Lung (tissue), 12 donors: Measurements from ENCODE around the gene ELK4. TPM values are rescaled to one million over a fixed set of nuclear protein-coding genes. Genes with fewer than 3 reads are reported as not detected.
A peak's percentile ranks its signal among the peaks of the same experiment; 100 is the strongest.

Experiments
- ATAC-seq: fragments of 200-7000 bp; cut with Tn5 transposase; one replicate; pipeline ENCODE4 v1.9.1; 2020; ENCODE audit warnings: moderate number of reproducible peaks; ENCODE audit not compliant: insufficient read depth, low FRiP score
- DNase-seq, 3 donors: peaks; one replicate each; pipeline ENCODE4 v3.0.0-alpha.2; 2013 to 2017
- H3K27ac ChIP-seq, 2 donors: one replicate each; pipeline ENCODE4 v1.5.1; 2013; ENCODE audit warnings: mild to moderate bottlenecking in 2 of 2, moderate library complexity in 2 of 2, control low read depth in 1 of 2, inconsistent platforms in 1 of 2, low read depth in 1 of 2, low read length in 1 of 2
- H3K27me3 ChIP-seq, 3 donors: one replicate each; pipeline ENCODE4 v1.5.1; 2013; ENCODE audit warnings: low read length in 2 of 3; ENCODE audit not compliant: control insufficient read depth in 3 of 3, insufficient read depth in 3 of 3
- H3K36me3 ChIP-seq, 4 donors: one replicate each; pipeline ENCODE4 v1.5.1; 2013; ENCODE audit warnings: low read length in 4 of 4, mild to moderate bottlenecking in 1 of 4, moderate library complexity in 1 of 4; ENCODE audit not compliant: control insufficient read depth in 4 of 4, insufficient read depth in 4 of 4
- H3K4me1 ChIP-seq, 5 donors: one replicate each; pipeline ENCODE4 v1.5.1; 2013; ENCODE audit warnings: low read length in 5 of 5, mild to moderate bottlenecking in 2 of 5, moderate library complexity in 1 of 5; ENCODE audit not compliant: control insufficient read depth in 5 of 5, insufficient read depth in 5 of 5
- H3K4me3 ChIP-seq: one replicate; pipeline ENCODE4 v1.5.1; 2013; ENCODE audit warnings: mild to moderate bottlenecking, control low read depth, moderate library complexity
- H3K9ac ChIP-seq, 2 donors: one replicate each; pipeline ENCODE4 v1.5.1; 2013; ENCODE audit warnings: low read length in 2 of 2, control low read depth in 1 of 2; ENCODE audit not compliant: insufficient read depth in 1 of 2
- H3K9me3 ChIP-seq, 4 donors: one replicate each; pipeline ENCODE4 v1.5.1; 2013; ENCODE audit warnings: low read length in 3 of 4, mild to moderate bottlenecking in 1 of 4, moderate library complexity in 1 of 4; ENCODE audit not compliant: control insufficient read depth in 4 of 4, insufficient read depth in 3 of 4
- WGBS, 2 donors: extraction: QIAGEN DNeasy Blood & Tissue Kit; methylation state at CpG; one replicate each; pipeline ENCODE4 v1.1.7; 2013; 5-methylcytosine and 5-hydroxymethylcytosine counted together
- polyA plus RNA-seq, 2 donors: library from polyadenylated mRNA; stranded (reverse); fragments of 200-250 nt; gene quantifications; one replicate each; pipeline ENCODE4 v1.2.1, GENCODE V29; 2013
- total RNA-seq, 2 donors: library from RNA; depleted of rRNA in 1 of 2; stranded (reverse); fragments of >200 nt in 1 of 2; gene quantifications; one replicate each; pipeline ENCODE4 v1.2.1, GENCODE V29; 2014 to 2021
- TF ChIP-seq, protein P1 (sequence below): IDR thresholded peaks from 2 replicates; pipeline ENCODE4 v1.5.1; 2012; ENCODE audit warnings: mild to moderate bottlenecking; ENCODE audit errors: control extremely low read depth, extremely low read depth
- donor health status: control.
- donor health status: control.
- donor health status: Bipolar disorder and iron deficiency.
- donor health status: healthy.
- donor health status: DM: yes; HTN: yes; CAD: no.

Gene ELK4
- total and polyA plus RNA-seq, 4 donors, result 5.0 to 46.7 (median 17.8) TPM

DNA sequence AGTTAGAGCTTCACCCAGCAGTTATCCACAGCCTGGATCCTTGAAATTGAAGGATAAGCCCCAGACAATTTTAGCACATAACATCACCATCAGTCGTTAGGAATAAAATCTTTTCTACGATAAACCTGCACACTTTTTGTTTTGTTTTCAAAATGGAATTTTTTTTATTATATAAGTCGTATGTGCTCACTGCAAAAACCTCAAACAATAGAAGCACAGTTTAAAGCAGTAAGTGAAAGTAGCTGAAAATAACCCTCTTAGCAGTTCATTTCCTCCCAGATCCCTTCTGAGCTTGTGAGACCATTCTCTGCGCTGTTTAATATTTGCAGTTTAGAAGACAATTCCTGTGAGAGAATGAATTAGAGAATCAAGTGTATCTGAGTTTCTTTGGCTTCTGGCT, 38.3 kb downstream of the ELK4 start:
- Histone ChIP-seq H3K36me3 (peaks cover 0 to 5% (median 0%) of the 10 kb centered on the region in 4 donors), H3K9me3 (no peaks in the 10 kb centered on the region), H3K27me3 (no peaks in the 10 kb centered on the region), H3K27ac (no peak overlapping the region), H3K9ac (no peak overlapping the region), H3K4me3 (no peak overlapping the region), H3K4me1 (peaks cover 0 to 24% (median 11%) of the 10 kb centered on the region in 5 donors)
- no peak for ATAC-seq
- TF ChIP-seq, protein P1, sequence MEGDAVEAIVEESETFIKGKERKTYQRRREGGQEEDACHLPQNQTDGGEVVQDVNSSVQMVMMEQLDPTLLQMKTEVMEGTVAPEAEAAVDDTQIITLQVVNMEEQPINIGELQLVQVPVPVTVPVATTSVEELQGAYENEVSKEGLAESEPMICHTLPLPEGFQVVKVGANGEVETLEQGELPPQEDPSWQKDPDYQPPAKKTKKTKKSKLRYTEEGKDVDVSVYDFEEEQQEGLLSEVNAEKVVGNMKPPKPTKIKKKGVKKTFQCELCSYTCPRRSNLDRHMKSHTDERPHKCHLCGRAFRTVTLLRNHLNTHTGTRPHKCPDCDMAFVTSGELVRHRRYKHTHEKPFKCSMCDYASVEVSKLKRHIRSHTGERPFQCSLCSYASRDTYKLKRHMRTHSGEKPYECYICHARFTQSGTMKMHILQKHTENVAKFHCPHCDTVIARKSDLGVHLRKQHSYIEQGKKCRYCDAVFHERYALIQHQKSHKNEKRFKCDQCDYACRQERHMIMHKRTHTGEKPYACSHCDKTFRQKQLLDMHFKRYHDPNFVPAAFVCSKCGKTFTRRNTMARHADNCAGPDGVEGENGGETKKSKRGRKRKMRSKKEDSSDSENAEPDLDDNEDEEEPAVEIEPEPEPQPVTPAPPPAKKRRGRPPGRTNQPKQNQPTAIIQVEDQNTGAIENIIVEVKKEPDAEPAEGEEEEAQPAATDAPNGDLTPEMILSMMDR, result no peak
- 31 to 41% methylated on average over 4 of the region's 4 CpGs for whole genome bisulfite sequencing, 2 donors
- peak in 1 of 3 donors; percentile 20 for DNase-seq

DNA sequence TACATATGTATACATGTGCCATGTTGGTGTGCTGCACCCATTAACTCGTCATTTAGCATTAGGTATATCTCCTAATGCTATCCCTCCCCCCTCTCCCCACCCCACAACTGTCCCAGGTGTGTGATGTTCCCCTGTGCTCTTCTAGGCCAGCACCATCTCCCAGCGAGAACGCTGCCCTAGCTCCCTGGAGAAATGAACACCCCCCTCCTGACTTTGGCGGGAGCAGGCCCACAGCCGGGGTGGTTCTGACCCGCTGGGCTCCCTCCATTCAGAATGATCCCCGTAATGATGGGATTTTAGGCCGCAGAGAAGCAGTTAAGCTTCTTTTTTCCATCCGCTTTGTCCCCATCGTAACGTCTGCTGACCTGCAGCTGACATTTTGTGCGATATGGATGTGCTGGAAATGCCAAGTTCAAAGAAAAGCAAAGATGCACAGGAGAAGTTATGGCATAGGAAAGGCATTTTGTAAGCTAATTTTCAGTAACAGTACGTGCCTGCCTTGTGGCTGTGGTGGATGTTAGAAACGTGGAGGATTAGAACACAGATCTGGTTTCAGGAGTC, 39.3 kb downstream of the ELK4 start:
- ATAC-seq (no peak), DNase-seq (no peak)
- Histone ChIP-seq H3K27me3 (no peaks in the 10 kb centered on the region), H3K27ac (no peak overlapping the region), H3K4me3 (no peak overlapping the region), H3K4me1 (peaks cover 0 to 14% (median under 1%) of the 10 kb centered on the region in 5 donors), H3K9me3 (no peaks in the 10 kb centered on the region), H3K36me3 (peaks cover 0 to 2% (median 0%) of the 10 kb centered on the region in 4 donors), H3K9ac (peak overlapping the region in 1 of 2 donors; percentile 47)
- 83 to 89% methylated on average over 13 to 14 of the region's 14 CpGs for WGBS, 2 donors
- TF ChIP-seq, protein P1, result no peak

DNA sequence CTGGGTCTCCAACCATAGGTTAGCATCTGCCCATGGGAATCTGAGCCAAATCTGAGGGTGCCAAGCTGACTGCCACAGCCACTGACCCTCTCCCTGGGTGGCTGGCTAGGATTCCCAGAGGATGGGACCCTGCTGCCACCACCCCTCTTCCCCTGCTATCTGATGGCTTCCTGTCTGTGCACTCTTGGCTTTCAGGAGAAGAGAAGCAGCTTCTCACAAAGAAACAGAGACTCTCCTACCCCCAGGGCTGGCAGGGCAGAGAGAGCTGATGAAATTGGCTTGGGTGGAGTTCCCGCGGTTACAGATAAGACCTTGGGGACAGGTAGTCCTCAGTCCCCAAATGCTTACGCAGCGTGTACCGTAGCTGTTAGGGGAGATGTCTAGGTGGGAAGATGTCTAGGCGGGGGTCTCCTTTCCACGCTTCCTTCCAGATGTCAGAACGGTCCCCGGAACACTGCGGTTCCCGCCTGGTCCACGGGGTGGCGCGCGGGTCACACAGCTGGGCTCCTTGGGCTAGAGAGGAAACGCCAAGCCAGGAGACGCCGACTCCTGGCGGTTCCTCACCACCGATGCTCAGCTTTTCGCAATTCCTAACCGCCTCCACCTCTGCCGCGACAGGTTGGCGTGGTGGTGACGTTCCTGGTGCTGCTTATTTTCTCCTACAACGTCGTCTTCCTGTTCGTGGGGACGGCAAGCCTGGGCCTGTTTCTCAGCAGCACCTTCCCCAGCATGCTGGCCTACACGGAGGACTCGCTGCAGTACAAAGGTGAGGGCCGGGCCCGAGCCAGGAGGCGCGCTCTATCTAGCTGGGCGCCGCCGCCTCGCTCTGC, 40.1 kb downstream of the ELK4 start:
- H3K9me3 ChIP-seq, result no peaks in the 10 kb centered on the region
- no peaks in the 10 kb centered on the region for H3K27me3 ChIP-seq
- H3K4me3 ChIP-seq, result no peak overlapping the region
- peak overlapping the region in 1 of 2 donors; percentile 4 for H3K27ac ChIP-seq
- 2% methylated on average over 40 of the region's 40 CpGs for whole genome bisulfite sequencing, 2 donors
- no peaks in the 10 kb centered on the region for H3K36me3 ChIP-seq
- TF ChIP-seq, protein P1, result peak; percentile 99
- ATAC-seq, result peak; percentile 98
- DNase-seq, result peak; percentile 85 to 90 (median 87)
- peak overlapping the region in 1 of 2 donors; percentile 92 for H3K9ac ChIP-seq
- peaks cover 0 to 11% (median 0%) of the 10 kb centered on the region in 5 donors for H3K4me1 ChIP-seq
